HEK293T (cell line): Measurements from ENCODE around the gene CNTN3.

ENCODE experiments used
- CTCF ChIA-PET: fragments of 350-600 bp; formaldehyde crosslinking; extraction: SDS; loops from one replicate; lab custom pipeline; 2021; ENCODE audit warnings: antibody characterized with exemption, inconsistent platforms; lab: Yijun Ruan, JAX
- POLR2A ChIA-PET: fragments of 350-600 bp; formaldehyde crosslinking; extraction: SDS; loops from one replicate; lab custom pipeline; 2020; ENCODE audit warnings: antibody characterized with exemption, inconsistent platforms; lab: Yijun Ruan, JAX
- DNase-seq: peaks from one replicate; pipeline ENCODE4 v3.0.0; 2012; ENCODE audit warnings: mixed read lengths; ENCODE audit errors: extremely low spot score
- ARNT ChIP-seq: fragments of 450-650 bp; IDR thresholded peaks from 2 replicates; pipeline ENCODE4 v1.6.1; 2017; ENCODE audit warnings: mild to moderate bottlenecking
- BHLHE40 ChIP-seq: fragments of 450-650 bp; IDR thresholded peaks from 2 replicates; pipeline ENCODE4 v1.6.1; 2016; ENCODE audit warnings: mild to moderate bottlenecking, moderate library complexity, borderline replicate concordance
- CTBP1 ChIP-seq: fragments of 450-650 bp; IDR thresholded peaks from 2 replicates; pipeline ENCODE4 v1.6.1; 2016; ENCODE audit warnings: borderline replicate concordance
- ELF4 ChIP-seq: fragments of 450-650 bp; IDR thresholded peaks from 2 replicates; pipeline ENCODE4 v1.6.1; 2017; ENCODE audit warnings: antibody characterized with exemption
- FOXA1 ChIP-seq: fragments of 450-650 bp; IDR thresholded peaks from 2 replicates; pipeline ENCODE4 v1.6.1; 2016; ENCODE audit warnings: mild to moderate bottlenecking
- FOXK2 ChIP-seq: fragments of 450-650 bp; IDR thresholded peaks from 2 replicates; pipeline ENCODE4 v1.6.1; 2016; ENCODE audit warnings: mild to moderate bottlenecking
- FOXM1 ChIP-seq: fragments of 450-650 bp; IDR thresholded peaks from 2 replicates; pipeline ENCODE4 v1.6.1; 2017; ENCODE audit warnings: mild to moderate bottlenecking, borderline replicate concordance
- HDGF ChIP-seq: fragments of 450-650 bp; IDR thresholded peaks from 2 replicates; pipeline ENCODE4 v1.6.1; 2017; ENCODE audit warnings: antibody characterized with exemption, borderline replicate concordance
- L3MBTL2 ChIP-seq: fragments of 450-650 bp; conservative IDR thresholded peaks from 2 replicates; pipeline ENCODE4 v1.6.1; 2016; ENCODE audit warnings: mild to moderate bottlenecking
- LEF1 ChIP-seq: fragments of 450-650 bp; IDR thresholded peaks from 2 replicates; pipeline ENCODE4 v1.6.1; 2017; ENCODE audit warnings: mild to moderate bottlenecking, borderline replicate concordance
- NFRKB ChIP-seq: fragments of 450-650 bp; IDR thresholded peaks from 2 replicates; pipeline ENCODE4 v1.6.1; 2016; ENCODE audit warnings: mild to moderate bottlenecking, moderate library complexity
- PKNOX1 ChIP-seq: fragments of 450-650 bp; IDR thresholded peaks from 2 replicates; pipeline ENCODE4 v1.6.1; 2016
- SP1 ChIP-seq: fragments of 450-650 bp; IDR thresholded peaks from 2 replicates; pipeline ENCODE4 v1.6.1; 2017
- SUZ12 ChIP-seq: fragments of 450-650 bp; IDR thresholded peaks from 2 replicates; pipeline ENCODE4 v1.6.1; 2016; ENCODE audit warnings: mild to moderate bottlenecking
- TARDBP ChIP-seq: fragments of 450-650 bp; IDR thresholded peaks from 2 replicates; pipeline ENCODE4 v1.6.1; 2016
- ZNF384 ChIP-seq: fragments of 450-650 bp; IDR thresholded peaks from 2 replicates; pipeline ENCODE4 v1.6.1; 2016

CNTN3 gene

GRCh38 chr3:74606996-74607395, 7.5 kb downstream of the CNTN3 start:
- ChIA-PET CTCF (no interaction called here), POLR2A (no interaction called here)
- DNase-seq = no peak
- no peak for TF ChIP-seq TARDBP
- no peak for TF ChIP-seq LEF1
- no peak for TF ChIP-seq SP1
- no peak for TF ChIP-seq L3MBTL2
- TF ChIP-seq BHLHE40 = no peak
- no peak for TF ChIP-seq FOXK2
- TF ChIP-seq ELF4 = no peak
- TF ChIP-seq SUZ12 = no peak
- TF ChIP-seq CTBP1 = no peak
- no peak for TF ChIP-seq NFRKB
- TF ChIP-seq ZNF384 = no peak
- no peak for TF ChIP-seq FOXA1
- no peak for TF ChIP-seq HDGF
- TF ChIP-seq PKNOX1 = no peak

DNA sequence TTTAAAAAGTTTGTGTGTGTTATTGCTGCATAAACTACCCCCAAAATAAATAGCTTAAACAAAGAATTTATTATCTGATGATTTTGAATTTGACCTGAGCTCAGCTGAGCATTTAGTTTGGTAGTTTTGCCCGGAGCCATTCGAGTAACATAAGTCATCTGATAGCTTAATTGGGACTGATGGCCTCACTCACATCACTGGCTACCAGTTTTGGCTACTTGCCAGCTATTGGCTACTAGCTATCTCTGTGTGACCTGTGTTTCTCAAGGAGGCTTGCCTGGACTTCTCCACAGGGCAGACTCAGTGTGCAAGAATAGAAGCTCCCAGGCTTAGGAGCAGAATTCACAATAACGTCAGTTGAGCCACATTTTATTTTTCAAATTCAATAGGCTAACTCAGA, 9.0 kb downstream of the CNTN3 start:
- TF ChIP-seq FOXK2 = no peak
- no peak for TF ChIP-seq L3MBTL2
- no peak for TF ChIP-seq PKNOX1
- TF ChIP-seq ZNF384 = no peak
- no peak for TF ChIP-seq ELF4
- TF ChIP-seq BHLHE40 = no peak
- no peak for TF ChIP-seq SP1
- no peak for TF ChIP-seq ARNT
- TF ChIP-seq HDGF = no peak
- no peak for TF ChIP-seq LEF1
- no peak for TF ChIP-seq FOXA1
- TF ChIP-seq NFRKB = no peak
- no peak for TF ChIP-seq TARDBP
- TF ChIP-seq SUZ12 = no peak
- TF ChIP-seq FOXM1 = no peak
- TF ChIP-seq CTBP1 = no peak
- ChIA-PET CTCF (no interaction called here), POLR2A (no interaction called here)
- DNase-seq = no peak

DNA sequence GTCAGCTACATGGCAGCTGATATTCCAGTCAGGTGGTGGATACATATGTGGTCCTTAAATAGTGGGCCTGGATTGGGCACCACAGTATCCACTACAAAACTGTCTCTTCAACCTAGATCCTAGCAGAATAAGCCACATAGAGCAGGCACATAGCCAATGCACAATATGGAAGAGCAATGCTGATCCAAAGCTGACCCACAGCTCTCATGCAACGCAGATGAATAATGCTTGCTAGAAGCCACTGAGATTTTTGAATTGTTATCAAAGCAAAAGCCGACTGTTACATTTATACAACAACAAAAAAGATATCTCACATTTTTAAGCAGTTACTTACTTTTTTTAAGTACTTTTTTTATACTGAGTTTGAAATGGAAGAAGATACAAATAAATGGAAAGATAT, 11.2 kb downstream of the CNTN3 start:
- ChIA-PET POLR2A (no interaction called here), CTCF (no interaction called here)
- no peak for DNase-seq
- TF ChIP-seq FOXA1 = no peak
- no peak for TF ChIP-seq LEF1
- TF ChIP-seq ELF4 = no peak
- no peak for TF ChIP-seq BHLHE40
- TF ChIP-seq SUZ12 = no peak
- TF ChIP-seq L3MBTL2 = no peak
- no peak for TF ChIP-seq PKNOX1
- no peak for TF ChIP-seq FOXM1
- TF ChIP-seq ARNT = no peak

DNA sequence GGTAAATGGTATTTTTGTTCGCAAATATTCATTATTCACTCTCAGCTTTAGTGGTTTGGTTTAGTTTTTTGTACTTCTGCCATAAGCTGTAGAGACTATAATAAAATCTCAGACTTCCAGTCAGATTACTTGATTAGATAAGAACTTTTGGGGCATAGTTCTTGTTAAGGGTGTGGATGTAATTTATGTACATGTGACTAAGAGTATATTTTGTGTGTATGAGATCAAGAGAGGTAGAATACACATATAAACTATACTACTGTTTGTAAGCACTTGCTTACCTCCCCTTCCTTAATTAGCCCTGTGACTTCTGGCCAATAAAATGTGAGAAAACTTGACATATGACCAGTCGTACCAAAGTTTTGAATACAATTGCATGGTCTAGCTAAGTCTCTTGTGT, 12.0 kb downstream of the CNTN3 start:
- TF ChIP-seq TARDBP (no peak), FOXK2 (no peak), ZNF384 (no peak), ARNT (no peak), HDGF (no peak), NFRKB (no peak), ELF4 (no peak), BHLHE40 (no peak), L3MBTL2 (no peak), LEF1 (no peak), SUZ12 (no peak), PKNOX1 (no peak), FOXA1 (no peak), SP1 (no peak), FOXM1 (no peak), CTBP1 (no peak)
- no peak for DNase-seq
- ChIA-PET POLR2A (no interaction called here), CTCF (no interaction called here)

GRCh38 chr3:74601793-74602192, 12.7 kb downstream of the CNTN3 start:
- POLR2A ChIA-PET = no interaction called here
- CTCF ChIA-PET = no interaction called here
- DNase-seq = no peak
- no peak for TF ChIP-seq SUZ12
- no peak for TF ChIP-seq SP1
- no peak for TF ChIP-seq LEF1
- no peak for TF ChIP-seq FOXA1
- no peak for TF ChIP-seq L3MBTL2
- TF ChIP-seq HDGF = no peak
- TF ChIP-seq ARNT = no peak
- TF ChIP-seq BHLHE40 = no peak
- no peak for TF ChIP-seq PKNOX1
- no peak for TF ChIP-seq TARDBP
- TF ChIP-seq CTBP1 = no peak
- no peak for TF ChIP-seq FOXK2
- no peak for TF ChIP-seq FOXM1
- TF ChIP-seq NFRKB = no peak
- TF ChIP-seq ZNF384 = no peak
- TF ChIP-seq ELF4 = no peak
